ENCODE measurements around the gene ARG1. TPM values are rescaled to one million over a fixed set of nuclear protein-coding genes. Genes with fewer than 3 reads are reported as not detected.
"Not testable (repeated sequence)": the region's sequence is repeated elsewhere in the genome, so short reads cannot be mapped to it uniquely, and the experiment has no call there.

ARG1 gene
- not detected for total RNA-seq

DNA sequence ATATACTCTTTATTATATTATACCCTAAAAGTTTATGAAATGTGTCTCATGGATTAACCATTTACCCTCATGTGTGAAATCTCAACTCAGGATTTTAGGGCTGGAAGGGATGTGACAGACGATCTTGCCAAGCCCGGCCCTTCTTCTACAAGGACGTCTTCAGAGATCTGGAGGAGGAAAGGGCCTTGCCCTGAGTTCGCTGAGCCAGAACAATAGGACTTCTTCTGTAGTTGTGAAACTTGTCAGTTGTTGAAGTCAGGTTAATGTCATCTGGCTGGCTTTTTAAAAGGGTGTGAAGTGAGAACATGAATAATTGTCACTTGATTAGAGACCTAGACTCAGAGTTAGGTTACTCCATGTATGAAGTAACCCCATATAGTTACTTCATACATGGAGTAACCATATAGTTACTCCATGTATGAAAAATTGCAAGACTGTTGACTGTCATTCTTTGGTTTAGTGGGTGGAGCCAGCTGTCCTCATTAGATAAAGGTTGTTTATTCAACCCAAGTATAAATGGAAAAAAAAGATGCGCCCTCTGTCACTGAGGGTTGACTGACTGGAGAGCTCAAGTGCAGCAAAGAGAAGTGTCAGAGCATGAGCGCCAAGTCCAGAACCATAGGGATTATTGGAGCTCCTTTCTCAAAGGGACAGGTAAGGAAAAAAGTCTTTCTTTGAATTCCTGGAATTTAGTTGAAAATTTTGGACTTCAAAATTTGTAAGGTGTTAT lies at the start of gene ARG1:
Gene ARG1 (plus strand): TSS at position 541 of the 730 bp plus-strand sequence. CDS start 57 bp downstream, at position 598.
- Mint-ChIP-seq H3K27ac (no peak within 1 kb of the TSS), H3K36me3 (peaks cover 0 to 5% of the 10 kb centered on the region in 2 donors), H3K9me3 (no peaks in the 10 kb centered on the region)
- no peak for DNase-seq (ENCODE audit: low spot score in 2 of 2)
- ATAC-seq = no peak

DNA sequence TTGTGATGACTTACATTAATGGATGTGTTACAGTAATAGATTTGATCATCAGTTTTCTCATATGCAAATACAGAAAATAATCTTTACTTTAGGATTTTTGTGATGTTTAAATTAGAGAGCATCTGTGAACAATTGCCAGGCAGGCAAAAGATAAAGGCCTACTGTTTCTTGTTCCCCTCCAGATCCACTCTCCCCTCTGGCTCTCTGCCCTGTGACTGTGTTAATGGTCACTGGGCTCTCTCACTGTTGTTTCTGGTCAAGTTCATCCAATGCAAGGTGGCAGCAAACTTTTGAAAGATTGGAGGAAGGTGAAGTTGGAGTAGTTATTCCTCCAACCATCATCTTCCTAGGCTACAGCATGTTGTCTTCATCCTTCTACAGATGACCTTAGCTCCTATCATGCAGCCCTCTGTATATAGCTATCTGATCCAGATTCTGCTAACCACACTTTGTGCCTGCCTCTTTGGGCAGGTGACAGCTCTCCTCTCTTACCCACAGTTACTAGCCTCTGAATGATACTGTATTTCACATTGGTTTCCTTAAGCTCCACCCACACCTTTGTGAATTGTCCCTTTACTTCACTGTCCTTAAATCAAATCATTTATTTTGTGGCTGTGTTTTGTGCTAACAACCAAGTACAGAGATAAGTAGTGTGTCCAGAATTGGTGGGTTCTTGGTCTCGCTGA lies 48.9 kb upstream of the ARG1 start:
- H3K27ac Mint-ChIP-seq = no peak overlapping the region
- no peak for DNase-seq (ENCODE audit: low spot score in 2 of 2)
- ATAC-seq = peak in 1 of 2 donors; percentile 41
- H3K9me3 Mint-ChIP-seq = no peaks in the 10 kb centered on the region
- H3K36me3 Mint-ChIP-seq = peaks cover 0 to 5% of the 10 kb centered on the region in 2 donors

- ATAC-seq (peak in 1 of 2 donors; percentile 33), DNase-seq (ENCODE audit: low spot score in 2 of 2) (no peak)
- H3K9me3 Mint-ChIP-seq = no peaks in the 10 kb centered on the region
- H3K27ac Mint-ChIP-seq = no peak overlapping the region
- peaks cover 0 to 9% of the 10 kb centered on the region in 2 donors for H3K36me3 Mint-ChIP-seq
Observed at GRCh38 chr6:131524695-131525336, 48.2 kb upstream of the ARG1 start.

- not testable (repeated sequence) for ATAC-seq; DNase-seq (ENCODE audit: low spot score in 2 of 2); H3K9me3 Mint-ChIP-seq
- peak overlapping the region in 1 of 2 donors; percentile 10 for H3K27ac Mint-ChIP-seq
- H3K36me3 Mint-ChIP-seq = peaks cover 0 to 16% of the 10 kb centered on the region in 2 donors
Observed at GRCh38 chr6:131530936-131531335, 42.1 kb upstream of the ARG1 start.

GRCh38 chr6:131531681-131532080 lies 41.3 kb upstream of the ARG1 start:
- H3K9me3 Mint-ChIP-seq; ATAC-seq; DNase-seq (ENCODE audit: low spot score in 2 of 2): not testable (repeated sequence)
- H3K36me3 Mint-ChIP-seq = peaks cover 0 to 16% of the 10 kb centered on the region in 2 donors
- peak overlapping the region in 1 of 2 donors; percentile 72 for H3K27ac Mint-ChIP-seq

DNA sequence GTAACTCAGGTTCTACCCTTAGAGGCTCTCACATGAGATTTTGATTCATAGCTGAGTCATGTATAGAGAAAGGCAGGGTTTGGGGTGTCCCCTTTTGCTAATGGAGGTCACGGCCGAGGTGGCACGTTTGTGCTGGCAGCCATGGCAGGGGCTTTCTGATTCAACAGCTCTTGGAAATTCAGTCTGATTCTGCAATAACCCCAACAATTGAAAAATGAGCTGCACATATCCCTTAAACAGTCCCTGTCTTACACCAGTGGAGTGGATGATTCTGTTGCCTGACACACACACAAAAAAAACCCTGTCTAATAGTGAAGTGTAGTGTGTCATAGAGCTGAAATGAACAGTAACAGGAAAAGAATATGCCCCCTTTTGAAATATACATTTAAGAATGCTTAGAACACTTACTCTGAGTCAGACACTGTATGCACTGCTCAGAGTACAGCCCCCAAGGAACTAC lies 40.4 kb upstream of the ARG1 start:
- DNase-seq (ENCODE audit: low spot score in 2 of 2) (peak in 1 of 2 donors; percentile 55), ATAC-seq (peak; percentile 91 to 93)
- H3K9me3 Mint-ChIP-seq = no peaks in the 10 kb centered on the region
- H3K36me3 Mint-ChIP-seq = peaks cover 0 to 16% of the 10 kb centered on the region in 2 donors
- peak overlapping the region; percentile 46 to 72 for H3K27ac Mint-ChIP-seq

- H3K9me3 Mint-ChIP-seq; DNase-seq (ENCODE audit: low spot score in 2 of 2); ATAC-seq; H3K36me3 Mint-ChIP-seq; H3K27ac Mint-ChIP-seq: not testable (repeated sequence)
Observed at GRCh38 chr6:131538615-131539014, 34.4 kb upstream of the ARG1 start.

DNA sequence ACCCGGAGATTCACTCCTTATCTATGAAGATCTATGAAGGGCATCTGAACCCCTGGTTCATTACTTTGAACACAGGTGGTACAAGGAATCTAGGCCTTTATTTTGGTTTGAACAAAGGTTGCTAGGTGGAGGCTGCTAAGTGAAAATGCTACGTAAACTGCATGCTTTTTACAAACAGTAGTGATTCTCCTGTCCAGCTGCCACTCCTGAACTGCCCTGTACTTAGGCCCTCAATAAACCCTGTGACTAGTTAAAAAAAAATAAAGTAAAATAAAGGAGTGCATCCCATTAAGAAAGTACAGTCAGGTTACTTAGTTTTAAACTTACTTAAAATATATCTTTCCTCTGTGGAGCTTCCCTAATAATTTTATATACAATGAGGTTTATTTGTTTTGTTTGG lies 27.7 kb upstream of the ARG1 start:
- peaks cover 0 to 4% of the 10 kb centered on the region in 2 donors for H3K9me3 Mint-ChIP-seq
- ATAC-seq (no peak), DNase-seq (ENCODE audit: low spot score in 2 of 2) (no peak)
- no peaks in the 10 kb centered on the region for H3K36me3 Mint-ChIP-seq
- H3K27ac Mint-ChIP-seq = no peak overlapping the region

DNA sequence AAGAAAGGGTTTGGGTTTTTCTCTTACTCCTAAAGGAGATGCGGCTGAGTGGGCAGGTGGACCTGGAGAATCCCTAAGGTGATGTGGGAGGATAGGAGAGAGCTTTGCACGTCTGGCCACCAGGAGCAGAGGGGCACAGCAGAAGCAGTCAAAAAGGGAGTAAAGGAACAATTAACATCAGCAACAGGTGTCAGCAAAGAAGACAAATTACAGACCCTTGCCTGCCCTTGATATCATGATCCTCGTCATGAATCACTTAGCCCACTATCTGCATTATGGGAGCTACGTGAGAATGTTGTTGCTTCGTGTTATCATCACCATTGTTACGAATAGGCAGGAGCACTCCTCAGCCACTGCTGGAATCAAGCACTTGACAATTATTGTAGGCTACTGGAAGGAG lies 25.5 kb upstream of the ARG1 start:
- no peaks in the 10 kb centered on the region for H3K36me3 Mint-ChIP-seq
- ATAC-seq (no peak), DNase-seq (ENCODE audit: low spot score in 2 of 2) (no peak)
- no peak overlapping the region for H3K27ac Mint-ChIP-seq
- H3K9me3 Mint-ChIP-seq = peaks cover 0 to 4% of the 10 kb centered on the region in 2 donors

DNA sequence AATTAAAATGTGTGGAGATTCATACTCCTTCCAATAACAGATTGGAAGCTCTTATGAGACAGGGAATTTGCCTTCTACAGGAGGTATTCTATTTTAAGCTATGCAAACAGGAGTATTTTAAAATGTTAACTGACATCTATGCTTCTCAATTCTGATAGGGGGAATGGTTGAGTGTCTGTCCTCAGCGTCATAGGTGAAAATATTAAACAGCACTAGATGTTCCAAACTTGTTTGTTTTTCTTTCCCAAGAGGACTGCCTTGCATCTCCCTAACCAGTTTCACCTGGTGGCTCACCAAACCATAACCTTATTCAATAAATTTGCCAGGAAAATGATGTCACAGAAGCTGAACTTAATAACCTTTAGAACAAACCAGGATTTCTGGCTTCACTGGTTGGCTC lies 24.6 kb upstream of the ARG1 start:
- DNase-seq (ENCODE audit: low spot score in 2 of 2) (no peak), ATAC-seq (no peak)
- no peaks in the 10 kb centered on the region for H3K9me3 Mint-ChIP-seq
- H3K36me3 Mint-ChIP-seq = no peaks in the 10 kb centered on the region
- no peak overlapping the region for H3K27ac Mint-ChIP-seq

DNA sequence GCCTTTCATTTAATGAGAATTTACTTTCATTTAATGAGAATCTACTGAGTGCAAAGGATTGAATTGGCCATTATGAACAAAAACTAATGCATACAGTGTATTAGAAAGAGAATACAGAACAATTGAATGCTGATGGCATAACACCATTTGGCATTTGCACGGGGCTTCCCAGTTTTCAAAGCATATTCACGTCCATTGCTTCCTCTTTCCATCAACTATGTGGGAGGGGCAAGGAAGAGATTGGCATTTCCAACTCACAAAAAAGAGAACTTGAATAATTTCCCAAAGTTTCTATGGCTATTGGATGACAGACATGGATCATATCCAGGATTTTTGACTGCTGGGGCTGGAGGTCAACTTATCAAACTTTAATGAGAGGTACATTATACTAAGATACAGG lies 23.2 kb upstream of the ARG1 start:
- Mint-ChIP-seq H3K36me3 (no peaks in the 10 kb centered on the region), H3K9me3 (no peaks in the 10 kb centered on the region), H3K27ac (no peak overlapping the region)
- no peak for DNase-seq (ENCODE audit: low spot score in 2 of 2)
- ATAC-seq = no peak

- ATAC-seq = no peak
- Mint-ChIP-seq H3K27ac (no peak overlapping the region), H3K9me3 (no peaks in the 10 kb centered on the region), H3K36me3 (no peaks in the 10 kb centered on the region)
- no peak for DNase-seq (ENCODE audit: low spot score in 2 of 2)
Observed at GRCh38 chr6:131551902-131552301, 21.1 kb upstream of the ARG1 start.

DNA sequence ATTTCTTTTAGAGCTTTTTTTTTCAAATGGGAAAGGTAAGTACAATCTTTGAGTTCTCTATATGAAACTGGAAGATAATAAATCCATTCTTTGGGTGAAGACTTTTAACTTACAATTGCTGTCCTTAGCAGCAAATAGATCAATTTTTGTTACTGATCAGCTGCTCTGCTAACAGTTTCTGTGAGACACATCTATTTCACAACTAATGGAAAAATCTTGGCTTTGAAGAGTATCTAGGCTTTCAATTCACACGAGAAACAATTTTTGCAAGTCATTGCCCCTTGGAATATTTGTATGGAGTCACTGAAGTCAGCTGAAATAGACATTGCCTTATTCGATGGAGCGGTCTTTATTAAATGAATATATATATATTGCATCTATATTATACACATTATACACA lies 20.5 kb upstream of the ARG1 start:
- Mint-ChIP-seq H3K9me3 (no peaks in the 10 kb centered on the region), H3K27ac (no peak overlapping the region), H3K36me3 (no peaks in the 10 kb centered on the region)
- DNase-seq (ENCODE audit: low spot score in 2 of 2) (no peak), ATAC-seq (no peak)

- DNase-seq (ENCODE audit: low spot score in 2 of 2) = no peak
- no peak overlapping the region for H3K27ac Mint-ChIP-seq
- H3K36me3 Mint-ChIP-seq = no peaks in the 10 kb centered on the region
- no peak for ATAC-seq
- no peaks in the 10 kb centered on the region for H3K9me3 Mint-ChIP-seq
Observed at GRCh38 chr6:131555992-131556391, 17.0 kb upstream of the ARG1 start.

- H3K36me3 Mint-ChIP-seq = no peaks in the 10 kb centered on the region
- no peaks in the 10 kb centered on the region for H3K9me3 Mint-ChIP-seq
- no peak for DNase-seq (ENCODE audit: low spot score in 2 of 2)
- ATAC-seq = no peak
- no peak overlapping the region for H3K27ac Mint-ChIP-seq
Observed at GRCh38 chr6:131558922-131559321, 14.1 kb upstream of the ARG1 start.

DNA sequence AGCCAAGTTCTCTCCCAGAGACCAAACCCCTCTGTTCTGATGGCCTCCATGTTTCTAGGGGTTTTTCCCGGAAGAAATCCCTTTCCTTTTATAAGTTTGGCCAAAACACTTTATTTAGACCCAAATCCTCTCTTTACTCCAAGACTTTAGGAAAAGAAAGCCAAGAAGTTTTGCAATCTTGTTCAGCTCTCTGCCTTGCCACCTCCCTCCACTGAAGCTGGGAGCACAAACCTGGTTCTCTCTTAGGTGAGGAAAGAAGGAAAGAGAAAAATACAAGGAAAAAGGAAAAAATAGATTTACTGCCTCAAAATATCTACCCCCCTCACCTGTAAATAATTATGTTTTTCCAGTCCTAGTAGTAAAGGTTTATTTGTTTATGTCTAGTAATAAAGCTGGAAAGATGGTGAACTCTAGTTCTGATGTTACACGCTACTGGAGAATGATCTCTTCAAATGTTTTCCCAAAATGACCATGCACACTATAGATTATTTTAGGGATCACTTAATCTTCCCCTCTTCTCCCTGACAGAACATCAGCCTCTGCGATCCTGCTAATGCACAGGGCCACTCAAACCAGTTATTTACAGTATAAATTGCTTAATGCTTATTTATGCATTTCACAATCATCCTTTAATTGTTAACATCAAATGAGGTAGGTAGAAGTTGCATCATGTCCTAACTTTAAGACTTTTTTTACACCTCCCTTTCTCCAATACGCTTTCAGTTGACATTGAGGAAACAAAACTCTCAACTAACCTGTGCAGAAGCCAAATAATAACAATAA lies 10.9 kb upstream of the ARG1 start:
- no peak for ATAC-seq
- Mint-ChIP-seq H3K27ac (no peak overlapping the region), H3K9me3 (no peaks in the 10 kb centered on the region), H3K36me3 (no peaks in the 10 kb centered on the region)
- DNase-seq (ENCODE audit: low spot score in 2 of 2) = no peak

DNA sequence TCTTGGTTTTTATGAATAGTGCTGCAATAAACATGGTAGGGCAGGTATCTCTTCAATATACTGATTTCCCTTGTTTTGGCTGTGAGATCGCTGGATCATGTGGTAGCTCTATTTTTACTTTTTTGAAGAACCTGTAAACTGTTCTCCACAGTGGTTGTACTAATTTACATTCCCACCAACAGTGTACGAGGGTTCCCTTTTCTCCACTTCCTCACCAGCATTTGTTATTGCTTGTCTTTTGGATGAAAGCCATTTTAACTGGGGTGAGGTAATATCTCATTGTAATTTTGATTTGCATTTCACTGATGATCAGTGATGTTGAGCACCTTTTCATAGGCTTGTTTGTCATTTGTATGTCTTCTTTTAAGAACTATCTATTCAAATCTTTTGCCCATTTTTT lies 8.0 kb upstream of the ARG1 start:
- no peaks in the 10 kb centered on the region for H3K9me3 Mint-ChIP-seq
- H3K36me3 Mint-ChIP-seq = no peaks in the 10 kb centered on the region
- no peak for DNase-seq (ENCODE audit: low spot score in 2 of 2)
- no peak overlapping the region for H3K27ac Mint-ChIP-seq
- ATAC-seq = no peak
